Fibroblast of lung (primary cell): ENCODE data around the gene UACA. TPM values are rescaled to one million over a fixed set of nuclear protein-coding genes. Genes with fewer than 3 reads are reported as not detected.

ENCODE experiments used
- DNase-seq, 2 donors: peaks; one replicate each; pipeline versions ENCODE4 v3.0.0 to v3.0.0-alpha.2; 2010; ENCODE audit warnings: low read depth in 2 of 2
- H2AFZ ChIP-seq: 2 replicates; pipeline ENCODE4 v1.5.1; 2012; ENCODE audit warnings: low read length, control low read depth, inconsistent platforms
- H3K27ac ChIP-seq: 2 replicates; pipeline ENCODE4 v1.5.1; 2011; ENCODE audit warnings: low read length, control low read depth; ENCODE audit not compliant: insufficient read depth
- H3K27me3 ChIP-seq: 2 replicates; pipeline ENCODE4 v1.5.1; 2011; ENCODE audit warnings: mild to moderate bottlenecking, low read length; ENCODE audit not compliant: control insufficient read depth, insufficient read depth
- H3K36me3 ChIP-seq: 2 replicates; pipeline ENCODE4 v1.5.1; 2011; ENCODE audit warnings: low read length; ENCODE audit not compliant: control insufficient read depth, insufficient read depth
- H3K4me1 ChIP-seq: 2 replicates; pipeline ENCODE4 v1.5.1; 2011; ENCODE audit warnings: low read length; ENCODE audit not compliant: control insufficient read depth, insufficient read depth; ENCODE audit errors: extremely low read depth
- H3K4me2 ChIP-seq: 2 replicates; pipeline ENCODE4 v1.5.1; 2011; ENCODE audit warnings: low read length, control low read depth; ENCODE audit not compliant: insufficient read depth; ENCODE audit errors: extremely low read depth
- H3K4me3 ChIP-seq, 4 experiments: fragments of 200-600 bp in 1 of 4; sonication (generic) in 1 of 4; replicated peaks in 1 of 4; 2 replicates each; pipeline ENCODE4 v1.5.1; 2011 to 2016; ENCODE audit warnings: low read length in 4 of 4, low read depth in 3 of 4, mild to moderate bottlenecking in 3 of 4, control low read depth in 2 of 4, inconsistent platforms in 1 of 4, mixed read lengths in 1 of 4; ENCODE audit not compliant: insufficient read depth in 1 of 4; ENCODE audit errors: control extremely low read depth in 1 of 4
- H3K79me2 ChIP-seq: 2 replicates; pipeline ENCODE4 v1.5.1; 2012; ENCODE audit warnings: mild to moderate bottlenecking, low read length, inconsistent platforms; ENCODE audit not compliant: control insufficient read depth, insufficient read depth
- H3K9ac ChIP-seq: 2 replicates; pipeline ENCODE4 v1.5.1; 2011; ENCODE audit warnings: mild to moderate bottlenecking, low read length, control low read depth; ENCODE audit not compliant: insufficient read depth
- H3K9me3 ChIP-seq: 2 replicates; pipeline ENCODE4 v1.5.1; 2012; ENCODE audit warnings: low read depth, low read length; ENCODE audit not compliant: control insufficient read depth, insufficient read depth
- H4K20me1 ChIP-seq: 2 replicates; pipeline ENCODE4 v1.5.1; 2011; ENCODE audit warnings: low read length; ENCODE audit not compliant: control insufficient read depth, insufficient read depth; ENCODE audit errors: extremely low read depth
- CTCF ChIP-seq, 2 donors: IDR thresholded peaks in 1 of 2; conservative IDR thresholded peaks in 1 of 2; 1 replicate in 1 of 2; 2 replicates in 1 of 2; pipeline ENCODE4 v1.5.1; 2011 to 2012; ENCODE audit warnings: low read length in 2 of 2, control low read depth in 1 of 2, inconsistent platforms in 1 of 2, low read depth in 1 of 2, mild to moderate bottlenecking in 1 of 2
- EZH2 ChIP-seq: IDR thresholded peaks from 2 replicates; pipeline ENCODE4 v1.5.1; 2012; ENCODE audit warnings: low read length, control low read depth, mild to moderate bottlenecking; ENCODE audit errors: missing control alignments
- polyA plus RNA-seq, 2 donors: library from polyadenylated mRNA; depleted of rRNA in 1 of 2; stranded (reverse) in 1 of 2; unstranded in 1 of 2; fragments of >200 nt; gene quantifications; 2 replicates each; pipeline ENCODE4 v1.2.1, GENCODE V29; 2011 to 2012; ENCODE audit warnings: missing spikeins in 1 of 2
- total RNA-seq: library from RNA; depleted of rRNA; stranded (reverse); fragments of >200 nt; gene quantifications from 2 replicates; pipeline ENCODE4 v1.2.1, GENCODE V29; 2014

UACA gene
- total and polyA plus RNA-seq, 2 donors (not counting 1 experiment from before 2014, with no cell fraction given): 170 to 187 TPM

GRCh38 chr15:70627322-70627721 is 136.0 kb downstream of the UACA start:
- no peak overlapping the region for H3K4me3 ChIP-seq
- TF ChIP-seq EZH2 (no peak), CTCF (conservative IDR thresholded peaks at IDR 0.05 in 1 of 2, IDR thresholded peaks at IDR 0.05 in 1 of 2; ENCODE audit: low read depth in 1 of 2, low read length in 2 of 2) (no peak)
- no peaks in the 10 kb centered on the region for H3K9me3 ChIP-seq
- H3K79me2 ChIP-seq: no peaks in the 10 kb centered on the region
- H3K9ac ChIP-seq: no peak overlapping the region
- no peaks in the 10 kb centered on the region for H3K27me3 ChIP-seq
- no peak overlapping the region for H2AFZ ChIP-seq
- no peaks in the 10 kb centered on the region for H3K4me1 ChIP-seq
- no peaks in the 10 kb centered on the region for H4K20me1 ChIP-seq
- H3K36me3 ChIP-seq: no peaks in the 10 kb centered on the region
- no peak overlapping the region for H3K4me2 ChIP-seq
- H3K27ac ChIP-seq: no peak overlapping the region
- DNase-seq: no peak

GRCh38 chr15:70625438-70625837 is 137.9 kb downstream of the UACA start:
- no peak for DNase-seq
- no peak overlapping the region for H3K4me2 ChIP-seq
- no peaks in the 10 kb centered on the region for H3K79me2 ChIP-seq
- H2AFZ ChIP-seq: no peak overlapping the region
- TF ChIP-seq CTCF (conservative IDR thresholded peaks at IDR 0.05 in 1 of 2, IDR thresholded peaks at IDR 0.05 in 1 of 2; ENCODE audit: low read depth in 1 of 2, low read length in 2 of 2): no peak
- no peak for TF ChIP-seq EZH2
- H3K9ac ChIP-seq: no peak overlapping the region
- H3K36me3 ChIP-seq: no peaks in the 10 kb centered on the region
- H3K4me1 ChIP-seq: no peaks in the 10 kb centered on the region
- H3K9me3 ChIP-seq: no peaks in the 10 kb centered on the region
- no peaks in the 10 kb centered on the region for H3K27me3 ChIP-seq
- no peak overlapping the region for H3K27ac ChIP-seq
- H4K20me1 ChIP-seq: no peaks in the 10 kb centered on the region
- no peak overlapping the region for H3K4me3 ChIP-seq

GRCh38 chr15:70625011-70625410 is 138.3 kb downstream of the UACA start:
- H3K9me3 ChIP-seq: no peaks in the 10 kb centered on the region
- no peaks in the 10 kb centered on the region for H3K36me3 ChIP-seq
- no peak overlapping the region for H3K4me2 ChIP-seq
- H3K79me2 ChIP-seq: no peaks in the 10 kb centered on the region
- no peak overlapping the region for H2AFZ ChIP-seq
- H3K4me3 ChIP-seq: no peak overlapping the region
- H3K27me3 ChIP-seq: no peaks in the 10 kb centered on the region
- H3K4me1 ChIP-seq: no peaks in the 10 kb centered on the region
- H3K27ac ChIP-seq: no peak overlapping the region
- DNase-seq: no peak
- H4K20me1 ChIP-seq: no peaks in the 10 kb centered on the region
- no peak overlapping the region for H3K9ac ChIP-seq
- no peak for TF ChIP-seq CTCF (conservative IDR thresholded peaks at IDR 0.05 in 1 of 2, IDR thresholded peaks at IDR 0.05 in 1 of 2; ENCODE audit: low read depth in 1 of 2, low read length in 2 of 2)
- TF ChIP-seq EZH2: no peak
